Eye (tissue), 1 donor: ENCODE measurements around the gene STK24.
A peak's percentile ranks its signal among the peaks of the same experiment; 100 is the strongest.

Experiments
- DNase-seq: peaks from one replicate; pipeline ENCODE4 v3.0.0-alpha.2; 2015

STK24 gene

GRCh38 chr13:98468929-98469328 is 108.0 kb downstream of the STK24 start:
- no peak for DNase-seq

DNA sequence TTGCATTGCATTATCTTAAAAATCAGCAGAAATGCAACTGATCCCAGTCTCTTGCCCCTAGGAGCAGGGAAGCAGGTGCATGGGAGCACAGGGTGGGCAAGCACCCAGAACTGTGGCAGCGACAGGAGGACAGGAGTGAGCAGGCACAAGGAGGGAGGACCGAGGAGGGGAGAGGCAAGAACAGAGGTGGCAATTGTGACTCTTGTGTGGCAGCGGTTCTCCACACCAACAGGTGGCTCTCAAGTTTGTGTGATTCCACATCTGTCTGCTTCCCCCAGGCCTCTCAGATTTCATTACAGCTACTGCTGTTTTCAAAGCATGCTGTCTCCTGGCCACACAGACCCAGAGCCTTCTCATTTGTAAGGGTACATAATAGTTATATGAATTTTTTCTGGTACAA is 108.5 kb downstream of the STK24 start:
- no peak for DNase-seq

DNA sequence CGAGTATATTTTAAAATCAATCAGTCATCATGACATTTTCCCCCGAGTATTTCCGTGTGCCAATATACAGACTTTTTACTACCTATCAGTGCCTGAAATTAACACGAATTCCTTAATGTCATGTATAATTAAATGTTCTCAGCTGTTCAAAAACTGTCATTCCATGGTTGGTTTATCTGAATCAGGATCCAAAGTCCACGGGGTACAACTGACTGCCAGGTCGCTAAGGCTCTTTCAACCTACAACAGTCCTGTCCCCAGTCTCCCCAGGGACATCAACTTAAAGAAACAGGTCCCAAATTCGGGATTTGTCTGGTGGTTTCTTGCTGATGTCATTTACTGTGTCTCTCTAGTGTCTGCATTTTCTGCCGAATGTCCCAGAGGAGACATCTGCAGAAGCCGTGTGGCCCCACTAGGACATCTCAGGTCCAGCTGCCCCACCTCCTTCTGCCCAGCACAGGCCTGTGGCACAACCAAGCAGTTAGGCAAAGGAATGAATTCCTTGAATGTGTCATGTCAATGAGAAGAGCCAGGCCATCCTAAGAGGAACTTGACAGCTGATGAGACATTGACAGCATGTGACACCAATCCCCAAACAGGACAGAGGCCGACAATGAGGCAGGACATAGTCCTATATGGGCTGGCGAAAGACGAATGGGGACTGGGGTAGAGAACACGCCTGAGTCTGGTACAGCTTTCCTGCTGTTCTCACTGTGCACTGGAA is 109.5 kb downstream of the STK24 start:
- DNase-seq = no peak

DNA sequence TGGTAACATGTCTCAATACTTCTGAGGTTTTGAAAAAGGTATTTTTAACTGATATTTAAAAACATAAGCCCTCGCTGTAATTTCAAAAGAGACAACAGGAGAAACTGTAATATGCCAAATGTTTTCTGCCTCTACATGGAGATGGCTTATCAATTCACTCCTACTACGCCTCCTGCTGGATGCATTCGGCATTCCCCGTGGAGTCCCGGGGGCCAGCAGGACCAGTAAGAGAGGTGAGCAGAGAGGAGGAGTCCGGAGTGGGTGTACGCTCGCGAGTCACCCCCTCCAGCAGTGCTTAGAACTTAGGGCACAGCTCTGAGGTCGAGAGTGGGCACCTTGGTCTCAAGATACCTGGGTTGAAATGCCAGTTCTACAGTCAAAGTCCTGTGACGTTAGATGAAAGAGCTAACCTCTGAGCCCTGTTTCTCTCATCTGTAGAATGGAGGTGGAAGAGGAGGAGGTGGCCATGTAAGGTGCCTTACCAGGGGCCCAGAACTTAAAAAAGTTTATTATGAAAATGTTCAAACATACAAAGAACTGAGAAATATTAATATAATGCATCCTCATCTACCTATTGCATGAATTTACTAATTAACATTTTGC is 110.2 kb downstream of the STK24 start:
- peak; percentile 64 for DNase-seq

DNA sequence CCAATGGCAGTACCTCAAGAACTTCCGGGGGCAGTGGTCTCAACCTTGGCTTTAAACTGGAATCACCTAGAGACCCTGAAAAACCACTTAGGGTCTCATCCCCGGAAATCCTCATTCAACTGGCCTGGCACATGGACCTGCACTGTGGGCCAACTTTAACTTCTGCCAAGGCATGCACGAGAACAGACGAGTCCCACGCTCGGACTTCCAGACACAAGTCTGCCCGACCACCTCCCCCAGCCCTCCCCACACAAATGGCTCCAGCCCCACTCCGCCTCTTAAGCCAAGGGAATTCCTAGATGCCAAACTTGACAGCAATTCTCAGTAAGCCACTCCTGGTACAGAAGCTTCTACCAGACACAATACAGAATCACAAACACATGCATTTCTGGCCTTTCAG is 114.0 kb downstream of the STK24 start:
- DNase-seq = no peak

GRCh38 chr13:98462241-98462882 is 114.5 kb downstream of the STK24 start:
- DNase-seq = no peak

GRCh38 chr13:98461486-98462240 is 115.2 kb downstream of the STK24 start:
- no peak for DNase-seq

DNA sequence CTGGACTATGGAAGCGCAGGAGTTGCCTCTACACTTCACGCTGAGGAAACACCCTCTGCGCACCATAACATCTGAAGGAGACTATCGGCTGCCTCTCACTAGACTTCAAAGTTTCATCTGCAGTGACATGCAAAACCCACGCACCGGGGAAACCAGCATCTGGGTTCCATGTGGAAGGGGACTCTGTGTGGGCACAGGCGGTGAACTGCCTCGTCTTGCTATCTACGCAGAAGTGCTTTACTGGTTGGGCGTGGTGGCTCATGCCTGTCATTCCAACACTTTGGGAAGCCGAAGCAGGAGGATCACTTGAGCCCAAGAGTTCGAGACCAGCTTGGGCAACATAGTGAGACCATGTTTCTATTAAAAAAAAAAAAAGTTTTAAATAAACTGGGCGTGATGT is 116.4 kb downstream of the STK24 start:
- DNase-seq = no peak

DNA sequence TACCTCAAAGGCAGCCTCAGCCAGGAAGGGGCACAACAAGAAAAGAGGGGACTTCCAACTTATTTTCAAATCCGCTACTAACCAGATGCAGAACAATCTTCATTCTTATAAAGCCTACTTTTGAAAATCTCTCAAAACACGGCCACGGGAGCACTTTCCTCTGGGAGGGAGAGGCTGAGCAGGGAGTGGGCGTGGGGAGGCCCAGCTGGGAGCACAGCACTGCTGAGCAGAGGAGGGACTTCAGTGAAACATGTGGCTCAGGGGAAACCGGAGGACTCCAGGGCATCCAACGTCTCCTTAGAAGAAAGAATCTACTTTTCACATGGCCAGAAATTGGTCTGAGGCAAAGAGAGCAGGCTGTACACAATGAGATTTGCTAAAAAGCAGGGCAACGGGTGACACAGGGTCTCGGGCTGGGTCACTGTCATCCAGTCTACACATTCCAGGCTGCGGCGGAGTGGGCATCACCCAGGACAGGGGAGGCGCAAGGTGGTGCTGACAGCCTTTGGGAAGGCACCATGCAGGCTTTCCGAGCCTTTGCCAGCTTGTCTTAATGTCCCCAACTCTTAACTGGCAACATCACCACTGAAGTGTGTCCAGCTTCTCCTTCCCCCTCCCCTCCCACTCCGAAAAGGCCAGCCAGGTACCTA is 117.1 kb downstream of the STK24 start:
- no peak for DNase-seq

DNA sequence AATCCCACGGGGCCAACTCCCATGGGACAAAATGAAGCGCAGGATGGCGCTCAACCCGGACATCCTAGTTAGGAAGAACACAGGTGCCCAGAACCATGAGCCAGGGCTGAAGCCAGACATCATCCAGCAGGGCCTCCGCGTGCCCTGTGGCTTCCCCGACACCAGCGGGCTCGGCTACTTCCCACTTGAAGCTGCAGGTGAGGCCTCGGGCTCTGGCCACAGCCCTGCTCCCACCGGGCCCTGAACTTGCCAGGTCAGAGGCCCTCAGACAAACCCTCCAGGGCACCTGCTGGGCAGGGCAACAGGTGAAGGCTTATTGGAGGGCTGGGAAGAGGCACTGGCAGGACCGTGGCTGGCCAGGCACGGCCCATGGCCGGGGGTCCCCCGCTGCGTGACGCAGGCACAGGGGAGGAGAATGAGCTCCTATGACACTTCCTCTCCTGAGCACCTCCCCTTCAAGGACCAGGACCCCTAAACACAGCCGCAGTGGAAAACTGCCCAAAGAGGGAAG is 117.7 kb downstream of the STK24 start:
- no peak for DNase-seq

DNA sequence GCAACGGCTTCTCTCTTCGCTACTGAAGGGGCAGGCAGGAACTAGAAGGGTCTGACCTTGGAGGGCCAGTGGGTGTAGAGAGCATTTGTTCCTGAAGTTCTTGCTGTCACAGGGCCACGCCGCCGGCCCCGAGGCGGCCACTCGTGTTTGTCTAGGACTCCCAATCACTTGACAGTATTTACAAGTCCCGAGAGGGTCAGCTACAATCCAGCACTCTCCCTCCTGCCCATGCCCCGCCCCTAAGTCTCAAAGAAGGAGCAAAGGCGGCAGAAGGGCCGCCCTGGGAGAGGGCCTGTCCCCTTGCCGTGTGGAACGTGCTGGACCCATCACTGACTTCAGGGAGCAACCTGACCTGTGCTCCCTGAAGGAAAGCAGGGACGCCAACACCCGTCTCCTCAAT is 118.5 kb downstream of the STK24 start:
- DNase-seq = no peak

- no peak for DNase-seq
Observed at GRCh38 chr13:98457053-98457452, 119.9 kb downstream of the STK24 start.

DNA sequence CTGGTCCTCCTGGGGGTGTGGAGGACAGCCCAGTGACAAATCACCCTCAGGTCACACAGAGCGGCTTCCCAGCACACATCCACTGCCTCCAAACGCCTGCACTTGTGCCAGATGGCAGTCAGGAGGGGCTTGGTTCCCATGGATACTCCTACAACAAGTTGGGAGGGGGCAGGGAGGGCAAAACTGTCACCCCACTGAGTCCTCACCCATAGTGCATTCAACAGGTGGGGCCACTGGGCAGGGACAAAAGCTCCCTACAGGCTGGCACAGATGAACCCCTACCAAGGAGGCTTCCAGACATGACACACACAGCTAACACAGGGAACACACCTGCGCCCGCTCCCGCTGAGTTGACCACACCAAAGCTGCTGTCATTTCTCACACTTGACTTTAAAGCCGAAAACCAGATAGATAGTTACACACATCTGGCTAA is 120.5 kb downstream of the STK24 start:
- peak; percentile 37 for DNase-seq

GRCh38 chr13:98454389-98454881 is 122.5 kb downstream of the STK24 start:
- DNase-seq = peak; percentile 77

DNA sequence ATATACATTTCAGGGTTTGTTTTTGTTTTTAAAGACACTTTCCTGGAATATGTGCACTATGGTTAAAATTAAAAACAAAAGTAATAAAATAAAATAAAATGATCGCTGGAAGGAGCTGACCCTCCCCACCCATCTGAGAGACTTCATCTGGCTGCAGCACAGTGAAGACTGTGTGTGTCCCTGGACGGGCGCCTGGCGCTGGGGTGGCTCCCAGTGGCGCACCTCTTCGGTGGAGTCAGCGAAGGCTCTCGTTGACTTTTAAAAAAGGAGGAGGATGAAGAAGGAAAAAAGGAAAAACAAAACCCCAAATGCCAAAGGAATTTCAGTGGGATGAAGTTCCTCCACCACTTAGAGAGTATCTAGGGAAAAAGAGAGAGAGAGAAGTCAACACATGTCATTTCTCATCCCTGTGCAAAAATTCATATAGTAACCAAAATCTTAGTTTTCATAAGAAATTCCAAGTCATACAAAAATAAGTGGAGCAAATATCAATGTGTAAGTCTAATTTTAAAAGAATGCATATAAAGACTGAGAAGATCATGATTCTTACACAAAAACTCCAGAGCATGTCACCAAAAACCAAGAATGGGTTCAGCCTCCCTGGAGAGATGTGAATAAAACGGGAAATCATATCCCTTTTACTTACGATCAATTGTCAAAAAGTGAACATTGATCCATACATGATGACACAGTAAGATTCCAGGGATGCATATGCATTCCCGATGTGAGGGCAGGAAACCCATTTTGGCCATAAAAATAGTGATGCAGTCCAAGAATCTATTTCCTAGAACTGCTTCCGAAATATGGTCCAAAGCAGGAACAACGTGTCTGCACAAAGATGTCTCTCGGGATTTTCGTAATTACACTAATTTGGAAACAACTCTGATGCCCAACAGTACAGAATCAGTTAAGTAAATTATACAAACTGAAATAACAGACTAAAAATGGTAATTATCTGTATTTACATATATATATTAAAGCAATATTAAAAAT is 123.8 kb downstream of the STK24 start:
- no peak for DNase-seq

- peak; percentile 59 for DNase-seq
Observed at GRCh38 chr13:98451676-98452470, 125.0 kb downstream of the STK24 start.

DNA sequence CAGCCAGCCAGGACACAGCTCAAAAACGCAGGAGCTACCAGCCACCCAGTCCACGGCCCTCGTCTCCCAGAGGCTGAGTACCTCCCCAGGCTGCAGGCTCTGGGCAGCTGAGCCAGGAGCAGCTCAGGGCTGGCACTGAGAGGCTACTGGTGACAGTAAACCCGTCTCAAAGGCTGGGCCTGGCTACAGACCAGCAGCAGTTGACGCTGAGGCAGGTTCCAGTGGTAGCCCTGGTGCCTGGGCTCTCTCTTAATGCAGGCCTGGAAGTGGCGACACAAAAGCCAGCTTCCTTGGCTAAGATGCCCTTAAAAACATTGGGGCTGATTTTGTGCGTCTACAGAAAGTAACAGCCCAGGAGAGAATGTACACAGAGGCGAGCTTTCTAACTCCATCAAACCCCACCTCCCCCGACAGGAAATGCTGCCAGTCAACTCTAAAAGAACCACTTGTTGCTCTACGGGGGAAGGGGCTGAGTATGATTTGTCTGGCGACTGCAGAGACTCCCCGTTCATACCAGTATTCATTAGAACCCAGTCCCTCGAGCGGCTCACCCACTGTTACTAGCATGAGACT is 126.3 kb downstream of the STK24 start:
- DNase-seq = no peak

GRCh38 chr13:98450026-98450425 is 126.9 kb downstream of the STK24 start:
- DNase-seq = no peak

- DNase-seq = no peak
Observed at GRCh38 chr13:98449273-98449672, 127.6 kb downstream of the STK24 start.

- DNase-seq = no peak
Observed at GRCh38 chr13:98448642-98448928, 128.3 kb downstream of the STK24 start.
